VCaP (cell line): ENCODE measurements around the gene LRRC15.

Source experiments
- H3K27ac ChIP-seq: fragments of 450-650 bp; 2 replicates; pipeline ENCODE4 v1.5.1; 2017
- TF ChIP-seq, protein P1 (sequence below): fragments of 450-650 bp; conservative IDR thresholded peaks from 2 replicates; pipeline ENCODE4 v1.5.1; 2017; ENCODE audit warnings: mild to moderate bottlenecking, moderate library complexity

The LRRC15 gene

DNA sequence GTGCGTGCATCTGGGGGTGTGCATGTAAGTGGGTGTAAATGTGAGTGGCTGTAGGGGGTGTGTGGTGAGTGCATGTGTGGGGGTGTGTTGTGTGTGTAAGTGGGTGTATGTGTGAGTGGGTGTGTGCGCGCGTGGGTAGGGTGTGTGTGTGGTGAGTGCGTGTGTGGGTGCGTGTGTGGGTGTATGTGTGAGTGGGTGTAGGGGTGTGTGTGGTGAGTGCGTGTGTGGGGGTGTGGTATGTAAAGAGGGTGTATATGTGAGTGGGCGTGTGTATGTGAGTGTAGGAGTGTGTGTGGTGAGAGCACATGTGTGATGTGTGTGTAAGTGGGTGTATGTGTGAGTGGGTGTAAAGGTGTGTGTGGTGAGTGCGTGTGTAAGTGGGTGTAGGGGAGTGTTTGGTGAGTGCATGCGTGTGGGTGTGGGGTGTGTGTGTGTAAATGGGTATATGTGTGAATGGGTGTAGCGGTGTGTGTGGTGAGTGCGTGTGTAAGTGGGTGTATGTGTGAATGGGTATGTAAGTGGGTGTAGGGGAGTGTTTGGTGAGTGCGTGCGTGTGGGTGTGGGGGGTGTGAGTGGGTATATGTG, 17.5 kb downstream of the LRRC15 start:
- TF ChIP-seq, protein P1, sequence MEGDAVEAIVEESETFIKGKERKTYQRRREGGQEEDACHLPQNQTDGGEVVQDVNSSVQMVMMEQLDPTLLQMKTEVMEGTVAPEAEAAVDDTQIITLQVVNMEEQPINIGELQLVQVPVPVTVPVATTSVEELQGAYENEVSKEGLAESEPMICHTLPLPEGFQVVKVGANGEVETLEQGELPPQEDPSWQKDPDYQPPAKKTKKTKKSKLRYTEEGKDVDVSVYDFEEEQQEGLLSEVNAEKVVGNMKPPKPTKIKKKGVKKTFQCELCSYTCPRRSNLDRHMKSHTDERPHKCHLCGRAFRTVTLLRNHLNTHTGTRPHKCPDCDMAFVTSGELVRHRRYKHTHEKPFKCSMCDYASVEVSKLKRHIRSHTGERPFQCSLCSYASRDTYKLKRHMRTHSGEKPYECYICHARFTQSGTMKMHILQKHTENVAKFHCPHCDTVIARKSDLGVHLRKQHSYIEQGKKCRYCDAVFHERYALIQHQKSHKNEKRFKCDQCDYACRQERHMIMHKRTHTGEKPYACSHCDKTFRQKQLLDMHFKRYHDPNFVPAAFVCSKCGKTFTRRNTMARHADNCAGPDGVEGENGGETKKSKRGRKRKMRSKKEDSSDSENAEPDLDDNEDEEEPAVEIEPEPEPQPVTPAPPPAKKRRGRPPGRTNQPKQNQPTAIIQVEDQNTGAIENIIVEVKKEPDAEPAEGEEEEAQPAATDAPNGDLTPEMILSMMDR = no peak
- peak overlapping the region; percentile 72 for H3K27ac ChIP-seq

DNA sequence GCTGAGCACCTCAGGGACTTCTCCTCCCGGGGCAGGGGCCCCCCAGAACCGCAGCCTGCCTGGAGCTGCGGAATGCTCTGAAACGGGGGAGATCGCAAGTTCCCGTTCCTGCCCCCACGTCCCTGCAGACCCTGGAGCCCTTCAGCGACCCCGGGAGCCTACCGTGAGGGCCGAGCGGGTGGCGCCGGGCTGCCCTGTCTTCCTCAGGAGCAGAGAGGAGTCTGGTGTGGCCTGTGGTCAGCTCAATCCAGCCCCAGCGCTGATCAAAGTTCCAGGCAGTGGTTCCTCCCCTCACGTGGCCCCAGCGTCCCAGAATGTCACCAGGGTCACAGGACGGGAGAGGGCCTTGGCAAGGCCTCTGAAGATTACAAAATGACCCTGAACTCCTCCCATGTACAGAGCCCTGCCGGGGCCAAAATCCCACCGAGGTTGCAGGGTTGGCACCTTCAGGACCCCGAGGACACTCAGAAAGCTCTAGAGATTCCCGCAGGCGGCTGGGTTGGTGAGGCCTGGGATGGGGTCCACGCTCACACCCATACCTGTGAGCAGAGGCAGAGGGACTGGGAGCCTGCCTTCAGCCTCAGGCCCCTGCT, 18.4 kb downstream of the LRRC15 start, which contains the start of gene CPN2:
Gene CPN2, minus strand, starts transcription at position 249 of the 593 bp plus-strand sequence. CDS start 8,626 bp downstream, outside the sequence.
- TF ChIP-seq, protein P1 = no peak

DNA sequence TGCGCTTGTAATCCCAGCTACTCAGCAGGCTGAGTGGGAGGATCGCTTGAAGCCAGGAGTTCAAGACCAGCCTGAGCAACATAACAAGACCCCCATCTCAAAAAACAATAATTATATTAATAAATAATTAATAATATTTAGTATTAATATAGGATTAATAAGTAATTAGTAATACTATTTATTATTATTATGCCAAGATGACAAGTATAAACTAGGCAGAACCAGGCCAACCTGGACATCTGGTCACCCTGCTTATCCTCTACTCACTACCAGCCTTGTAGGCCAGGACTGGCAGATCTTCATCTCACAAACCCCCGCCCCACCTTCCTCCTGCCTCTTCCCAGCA, 18.8 kb downstream of the LRRC15 start:
- H3K27ac ChIP-seq = no peak overlapping the region
- TF ChIP-seq, protein P1 = no peak

More for the DNA sequence above, 18.4 kb downstream of the LRRC15 start, which contains the start of gene CPN2:
- peak within 1 kb of the TSS; percentile 72; the same call in 1 of the 2 replicates for H3K27ac ChIP-seq

DNA sequence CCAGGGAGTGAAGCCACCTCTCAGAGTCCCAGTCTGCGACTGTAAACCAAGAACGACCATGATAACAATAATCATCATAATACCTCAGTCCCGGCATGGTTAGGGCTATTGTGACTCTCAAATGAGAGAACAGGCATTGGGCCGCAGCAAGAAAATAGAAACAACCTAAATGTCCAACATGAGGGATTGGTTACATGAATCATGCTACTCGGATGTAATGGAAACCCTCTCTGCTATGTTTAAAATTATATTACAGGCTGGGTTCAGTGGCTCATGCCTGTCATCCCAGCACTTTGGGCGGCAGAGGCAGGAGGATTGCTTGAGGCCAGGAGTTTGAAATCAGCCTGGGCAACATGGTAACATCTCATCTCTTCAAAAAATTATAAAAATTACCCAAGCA, 21.2 kb downstream of the LRRC15 start:
- TF ChIP-seq, protein P1 = no peak
- H3K27ac ChIP-seq = no peak overlapping the region

DNA sequence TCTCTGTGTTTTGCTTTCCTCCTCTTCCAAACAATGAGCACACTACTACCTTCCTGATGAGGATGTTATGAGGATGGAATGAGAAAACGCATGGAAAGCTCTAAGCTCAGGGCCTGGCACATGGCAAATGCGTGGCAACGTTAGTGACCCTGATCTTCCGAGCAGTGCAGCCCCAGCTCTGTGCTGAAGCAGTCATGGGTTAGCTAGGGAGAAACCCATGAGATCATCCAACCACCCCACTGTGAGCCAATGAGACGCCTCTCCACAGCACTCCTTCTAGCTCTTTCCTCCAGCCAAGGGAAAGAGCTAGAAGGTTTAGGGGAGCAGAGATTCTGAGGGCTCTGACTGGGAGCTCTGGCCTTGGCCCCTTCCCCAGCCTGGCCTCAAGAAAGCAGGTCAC, 22.9 kb downstream of the LRRC15 start:
- TF ChIP-seq, protein P1 = no peak
- no peak overlapping the region for H3K27ac ChIP-seq

DNA sequence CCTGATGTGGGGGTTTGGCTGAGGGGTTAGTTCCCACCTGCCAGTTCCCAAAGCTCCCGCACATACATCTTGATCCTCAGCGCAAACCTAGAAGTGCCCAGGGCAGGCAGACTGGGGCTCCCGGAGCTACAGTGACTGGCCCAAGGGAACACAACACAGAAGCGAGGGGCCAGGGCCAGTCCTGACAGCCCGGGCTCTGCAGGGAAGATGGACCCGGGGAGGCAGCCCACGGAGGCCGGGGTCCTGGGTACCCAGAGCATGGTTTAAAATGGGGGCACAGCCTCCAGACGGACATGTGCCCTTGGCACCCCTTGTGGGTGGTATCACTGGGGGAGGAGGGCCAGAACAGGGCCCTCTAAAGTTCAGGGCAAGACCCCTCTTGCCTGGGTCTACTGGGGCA, 23.5 kb downstream of the LRRC15 start:
- TF ChIP-seq, protein P1 = no peak
- H3K27ac ChIP-seq = no peak overlapping the region

DNA sequence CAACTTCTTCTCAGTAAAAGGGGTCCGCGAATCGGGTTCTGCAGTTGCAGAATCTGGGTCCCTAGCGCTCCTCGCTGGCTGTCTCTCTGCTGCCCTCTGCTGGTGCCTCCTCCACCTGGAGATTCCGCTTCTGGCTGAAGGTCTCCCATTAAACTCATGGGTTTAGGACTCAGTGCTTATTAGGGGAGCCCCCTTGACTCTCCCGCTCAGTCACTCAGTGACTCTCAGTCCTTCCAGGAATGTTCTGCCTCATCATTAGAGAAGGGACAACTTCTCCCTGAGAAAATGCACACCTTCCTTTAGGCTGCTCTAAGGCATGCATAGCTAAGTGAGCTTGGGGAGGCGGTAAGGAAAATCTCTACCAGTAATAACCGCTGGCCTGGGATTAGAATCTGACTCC, 25.5 kb downstream of the LRRC15 start:
- TF ChIP-seq, protein P1 = peak; percentile 98
- no peak overlapping the region for H3K27ac ChIP-seq
